Tibial nerve (tissue), 3 donors: ENCODE measurements around the gene GRHL1.

Experiments used
- POLR2A ChIP-seq, 2 donors: fragments of 450-650 bp; IDR thresholded peaks; one replicate each; pipeline ENCODE4 v1.6.1; 2017; ENCODE audit warnings: antibody characterized with exemption in 2 of 2, mild to moderate bottlenecking in 2 of 2, moderate library complexity in 2 of 2
- TF ChIP-seq, protein P1 (sequence below), 5 experiments: fragments of 200-600 bp in 3 of 5; fragments of 450-650 bp in 2 of 5; sonication (generic) in 3 of 5; IDR thresholded peaks; one replicate each; pipeline ENCODE4 v1.5.1; 2016 to 2019; ENCODE audit warnings: antibody characterized with exemption in 5 of 5, mild to moderate bottlenecking in 3 of 5, moderate library complexity in 2 of 5

DNA sequence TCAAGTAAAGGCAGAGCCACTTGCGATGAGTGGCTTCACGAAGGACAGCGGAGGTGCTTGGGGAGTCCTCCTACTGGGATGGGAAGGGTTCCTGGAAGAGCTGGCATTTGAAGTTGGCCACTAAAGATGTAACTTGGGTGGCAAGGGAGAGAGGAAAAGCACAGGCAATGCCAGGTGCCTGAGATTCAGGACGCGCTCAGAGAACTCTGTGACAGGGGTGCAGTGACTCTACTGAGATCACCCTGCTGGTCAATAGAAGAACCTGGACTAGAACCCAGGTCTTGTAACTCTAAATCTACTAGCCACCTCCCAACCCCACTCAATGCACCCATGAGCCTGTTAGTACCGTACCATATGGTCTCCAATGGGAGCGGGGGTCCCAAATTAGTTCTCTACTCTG lies 5.4 kb upstream of the GRHL1 start:
- TF ChIP-seq, protein P1, sequence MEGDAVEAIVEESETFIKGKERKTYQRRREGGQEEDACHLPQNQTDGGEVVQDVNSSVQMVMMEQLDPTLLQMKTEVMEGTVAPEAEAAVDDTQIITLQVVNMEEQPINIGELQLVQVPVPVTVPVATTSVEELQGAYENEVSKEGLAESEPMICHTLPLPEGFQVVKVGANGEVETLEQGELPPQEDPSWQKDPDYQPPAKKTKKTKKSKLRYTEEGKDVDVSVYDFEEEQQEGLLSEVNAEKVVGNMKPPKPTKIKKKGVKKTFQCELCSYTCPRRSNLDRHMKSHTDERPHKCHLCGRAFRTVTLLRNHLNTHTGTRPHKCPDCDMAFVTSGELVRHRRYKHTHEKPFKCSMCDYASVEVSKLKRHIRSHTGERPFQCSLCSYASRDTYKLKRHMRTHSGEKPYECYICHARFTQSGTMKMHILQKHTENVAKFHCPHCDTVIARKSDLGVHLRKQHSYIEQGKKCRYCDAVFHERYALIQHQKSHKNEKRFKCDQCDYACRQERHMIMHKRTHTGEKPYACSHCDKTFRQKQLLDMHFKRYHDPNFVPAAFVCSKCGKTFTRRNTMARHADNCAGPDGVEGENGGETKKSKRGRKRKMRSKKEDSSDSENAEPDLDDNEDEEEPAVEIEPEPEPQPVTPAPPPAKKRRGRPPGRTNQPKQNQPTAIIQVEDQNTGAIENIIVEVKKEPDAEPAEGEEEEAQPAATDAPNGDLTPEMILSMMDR (IDR thresholded peaks at IDR 0.05) = no peak
- TF ChIP-seq POLR2A (IDR thresholded peaks at IDR 0.05) = no peak
